Liver (tissue), 9 donors: ENCODE results near the gene C19orf53. TPM values are rescaled to one million over a fixed set of nuclear protein-coding genes. Genes with fewer than 3 reads are reported as not detected.

ENCODE experiments used
- DNase-seq: peaks from one replicate; pipeline ENCODE4 v3.0.0-alpha.2; 2017; ENCODE audit warnings: low spot score
- H3K27ac ChIP-seq, 2 donors: one replicate each; pipeline ENCODE4 v1.7.0; 2013; ENCODE audit warnings: inconsistent platforms in 2 of 2, low read length in 2 of 2, control low read depth in 1 of 2, low read depth in 1 of 2, mild to moderate bottlenecking in 1 of 2
- H3K27me3 ChIP-seq, 4 donors: one replicate each; pipeline versions ENCODE4 v1.6.1 to v1.7.0; 2013; ENCODE audit warnings: low read length in 3 of 4, inconsistent platforms in 1 of 4, mild to moderate bottlenecking in 1 of 4, moderate library complexity in 1 of 4; ENCODE audit not compliant: control insufficient read depth in 4 of 4, insufficient read depth in 4 of 4
- H3K36me3 ChIP-seq, 4 donors: one replicate each; pipeline versions ENCODE4 v1.6.1 to v1.7.0; 2013; ENCODE audit warnings: low read length in 3 of 4, mild to moderate bottlenecking in 3 of 4, low read depth in 1 of 4, moderate library complexity in 1 of 4; ENCODE audit not compliant: control insufficient read depth in 4 of 4, insufficient read depth in 3 of 4
- H3K4me1 ChIP-seq, 4 donors: one replicate each; pipeline versions ENCODE4 v1.6.1 to v1.7.0; 2013; ENCODE audit warnings: low read length in 3 of 4, mild to moderate bottlenecking in 3 of 4, moderate library complexity in 1 of 4; ENCODE audit not compliant: control insufficient read depth in 4 of 4, insufficient read depth in 4 of 4
- H3K4me3 ChIP-seq, 3 donors: one replicate each; pipeline versions ENCODE4 v1.6.1 to v1.7.0; 2013; ENCODE audit warnings: low read length in 3 of 3, control low read depth in 1 of 3, low read depth in 1 of 3, mild to moderate bottlenecking in 1 of 3
- H3K9ac ChIP-seq, 2 donors: one replicate each; pipeline ENCODE4 v1.7.0; 2013; ENCODE audit warnings: low read length in 2 of 2, mild to moderate bottlenecking in 2 of 2, moderate library complexity in 2 of 2, control low read depth in 1 of 2, low read depth in 1 of 2
- H3K9me3 ChIP-seq, 4 donors: one replicate each; pipeline versions ENCODE4 v1.6.1 to v1.7.0; 2013; ENCODE audit warnings: low read length in 3 of 4; ENCODE audit not compliant: control insufficient read depth in 4 of 4
- ATF3 ChIP-seq: IDR thresholded peaks from 2 replicates; pipeline ENCODE4 v1.6.1; 2016; ENCODE audit warnings: antibody characterized with exemption
- CTCF ChIP-seq: fragments of 150-350 bp; IDR thresholded peaks from 2 replicates; pipeline ENCODE4 v1.5.1; 2017; ENCODE audit warnings: improper control_type of control experiment, low read depth, low read length; ENCODE audit not compliant: missing input control
- EGR1 ChIP-seq, 2 donors: IDR thresholded peaks; 2 replicates each; pipeline ENCODE4 v1.6.1; 2016 to 2018; ENCODE audit warnings: antibody characterized with exemption in 2 of 2, low read depth in 2 of 2
- FOXA1 ChIP-seq: IDR thresholded peaks from 2 replicates; pipeline ENCODE4 v1.6.1; 2016; ENCODE audit warnings: antibody characterized with exemption
- FOXA2 ChIP-seq: IDR thresholded peaks from 2 replicates; pipeline ENCODE4 v1.6.1; 2016; ENCODE audit warnings: antibody characterized with exemption
- GABPA ChIP-seq, 2 donors: IDR thresholded peaks in 1 of 2; conservative IDR thresholded peaks in 1 of 2; 2 replicates each; pipeline ENCODE4 v1.6.1; 2016; ENCODE audit warnings: antibody characterized with exemption in 2 of 2, mild to moderate bottlenecking in 1 of 2, moderate library complexity in 1 of 2
- HNF4A ChIP-seq, 2 donors: conservative IDR thresholded peaks; 2 replicates each; pipeline ENCODE4 v1.6.1; 2016; ENCODE audit warnings: antibody characterized with exemption in 2 of 2, mild to moderate bottlenecking in 2 of 2
- HNF4G ChIP-seq: IDR thresholded peaks from 2 replicates; pipeline ENCODE4 v1.6.1; 2016; ENCODE audit warnings: antibody characterized with exemption
- JUND ChIP-seq, 2 donors: IDR thresholded peaks; 2 replicates each; pipeline ENCODE4 v1.6.1; 2016; ENCODE audit warnings: antibody characterized with exemption in 2 of 2
- MAX ChIP-seq: IDR thresholded peaks from 2 replicates; pipeline ENCODE4 v1.6.1; 2016; ENCODE audit warnings: antibody characterized with exemption
- NR2F2 ChIP-seq: IDR thresholded peaks from 2 replicates; pipeline ENCODE4 v1.6.1; 2016; ENCODE audit warnings: antibody characterized with exemption
- RAD21 ChIP-seq, 2 donors: IDR thresholded peaks; 2 replicates each; pipeline ENCODE4 v1.6.1; 2016; ENCODE audit warnings: antibody characterized with exemption in 2 of 2, mild to moderate bottlenecking in 2 of 2
- REST ChIP-seq: IDR thresholded peaks from 2 replicates; pipeline ENCODE4 v1.6.1; 2016; ENCODE audit warnings: antibody characterized with exemption, mild to moderate bottlenecking
- RXRA ChIP-seq, 2 donors: IDR thresholded peaks; 2 replicates each; pipeline ENCODE4 v1.6.1; 2017 to 2018; ENCODE audit warnings: antibody characterized with exemption in 2 of 2, mild to moderate bottlenecking in 1 of 2
- SP1 ChIP-seq: IDR thresholded peaks from 2 replicates; pipeline ENCODE4 v1.6.1; 2018; ENCODE audit warnings: antibody characterized with exemption, mild to moderate bottlenecking
- TAF1 ChIP-seq: conservative IDR thresholded peaks from 2 replicates; pipeline ENCODE4 v1.6.1; 2016; ENCODE audit warnings: antibody characterized with exemption, mild to moderate bottlenecking
- YY1 ChIP-seq: IDR thresholded peaks from 2 replicates; pipeline ENCODE4 v1.6.1; 2016; ENCODE audit warnings: antibody characterized with exemption, mild to moderate bottlenecking
- ZBTB33 ChIP-seq: IDR thresholded peaks from 2 replicates; pipeline ENCODE4 v1.6.1; 2016; ENCODE audit warnings: antibody characterized with exemption
- WGBS: extraction: QIAGEN DNeasy Blood & Tissue Kit; methylation state at CpG from one replicate; pipeline ENCODE4 v1.1.7; 2013; 5-methylcytosine and 5-hydroxymethylcytosine counted together
- polyA plus RNA-seq, 2 donors: library from polyadenylated mRNA; stranded (reverse) in 1 of 2; unstranded in 1 of 2; fragments of 200-250 nt in 1 of 2; fragments of >200 nt in 1 of 2; fragmentation: Nextera tagmentation in 1 of 2; extraction: Ambion mirVana in 1 of 2; gene quantifications; one replicate each; pipeline versions ENCODE4 v1.2.1 to v1.2.3, GENCODE V29; 2013 to 2015
- total RNA-seq, 2 donors: library from RNA; depleted of rRNA; stranded (reverse); fragments of >200 nt; gene quantifications; one replicate each; pipeline ENCODE4 v1.2.3, GENCODE V29; 2014
- donor health status: healthy.
- donor health status: healthy.
- donor health status: healthy.
- donor health status: healthy.
- donor health status: healthy.

The C19orf53 gene
- total and polyA plus RNA-seq, 4 donors, result 18.5 to 88.5 (median 59.5) TPM

- DNase-seq, result no peak
- TF ChIP-seq HNF4G, result no peak
- TF ChIP-seq JUND (IDR thresholded peaks at IDR 0.05), result no peak
- TF ChIP-seq NR2F2, result no peak
- no peak for TF ChIP-seq REST
- no peak for TF ChIP-seq EGR1 (IDR thresholded peaks at IDR 0.05; ENCODE audit: low read depth in 2 of 2)
- no peak for TF ChIP-seq FOXA2
- no peak for TF ChIP-seq SP1
- no peak for TF ChIP-seq FOXA1
- no peak for TF ChIP-seq ATF3
- no peak for TF ChIP-seq MAX
- TF ChIP-seq CTCF, result no peak
- TF ChIP-seq RXRA (IDR thresholded peaks at IDR 0.05), result no peak
- TF ChIP-seq TAF1, result no peak
- no peak for TF ChIP-seq YY1
- no peak for TF ChIP-seq RAD21 (IDR thresholded peaks at IDR 0.05)
- no peak for TF ChIP-seq HNF4A (conservative IDR thresholded peaks at IDR 0.05)
- no peak for TF ChIP-seq GABPA (IDR thresholded peaks at IDR 0.05 in 1 of 2, conservative IDR thresholded peaks at IDR 0.05 in 1 of 2)
- TF ChIP-seq ZBTB33, result no peak
These were observed 25.4 kb downstream of the C19orf53 start for GRCh38 chr19:13799669-13800068.

More at GRCh38 chr19:13799669-13800068, 25.4 kb downstream of the C19orf53 start:
- Histone ChIP-seq H3K27ac (no peak overlapping the region), H3K4me3 (no peak overlapping the region), H3K9ac (no peak overlapping the region), H3K4me1 (peaks cover 0 to 13% (median 8%) of the 10 kb centered on the region in 4 donors), H3K27me3 (no peaks in the 10 kb centered on the region), H3K9me3 (no peaks in the 10 kb centered on the region), H3K36me3 (no peaks in the 10 kb centered on the region)
- 97% methylated on average over 22 of the region's 22 CpGs for WGBS
